H9 (cell line): ENCODE measurements around the gene FKBP8. TPM values are rescaled to one million over a fixed set of nuclear protein-coding genes. Genes with fewer than 3 reads are reported as not detected.

Source experiments
- DNase-seq: peaks from one replicate; pipeline ENCODE4 v3.0.0-alpha.2; 2017
- H2AFZ ChIP-seq: one replicate; pipeline ENCODE4 v1.6.1; 2013; ENCODE audit warnings: mild to moderate bottlenecking, low read length, control low read depth, moderate library complexity
- H2AK5ac ChIP-seq: 2 replicates; pipeline ENCODE4 v1.6.1; 2013; ENCODE audit warnings: low read length, control low read depth, mixed read lengths; ENCODE audit not compliant: insufficient read length
- H2BK120ac ChIP-seq: one replicate; pipeline ENCODE4 v1.6.1; 2013; ENCODE audit warnings: low read depth, mild to moderate bottlenecking, low read length, control low read depth, inconsistent platforms; ENCODE audit not compliant: poor library complexity, severe bottlenecking
- H2BK12ac ChIP-seq: 2 replicates; pipeline ENCODE4 v1.6.1; 2013; ENCODE audit warnings: low read length, control low read depth, mixed read lengths, low read depth; ENCODE audit not compliant: insufficient read length
- H2BK15ac ChIP-seq: 2 replicates; pipeline ENCODE4 v1.6.1; 2013; ENCODE audit warnings: low read depth, low read length, control low read depth
- H2BK20ac ChIP-seq: one replicate; pipeline ENCODE4 v1.6.1; 2013; ENCODE audit warnings: low read depth, mild to moderate bottlenecking, low read length, control low read depth, inconsistent platforms; ENCODE audit not compliant: poor library complexity, severe bottlenecking
- H2BK5ac ChIP-seq: 2 replicates; pipeline ENCODE4 v1.6.1; 2013; ENCODE audit warnings: low read length, control low read depth, mixed read lengths; ENCODE audit not compliant: insufficient read length
- H3K14ac ChIP-seq: 2 replicates; pipeline ENCODE4 v1.6.1; 2013; ENCODE audit warnings: low read length, control low read depth; ENCODE audit not compliant: insufficient read depth
- H3K18ac ChIP-seq: 2 replicates; pipeline ENCODE4 v1.6.1; 2013; ENCODE audit warnings: low read depth, mild to moderate bottlenecking, mixed read lengths, low read length, control low read depth; ENCODE audit not compliant: insufficient read length
- H3K23ac ChIP-seq: 2 replicates; pipeline ENCODE4 v1.6.1; 2013; ENCODE audit warnings: low read length, control low read depth, mixed read lengths, low read depth; ENCODE audit not compliant: insufficient read length
- H3K23me2 ChIP-seq: 2 replicates; pipeline ENCODE4 v1.6.1; 2013; ENCODE audit warnings: low read depth, mild to moderate bottlenecking, mixed read lengths, low read length, control low read depth; ENCODE audit not compliant: insufficient read length, poor library complexity, severe bottlenecking
- H3K27ac ChIP-seq: 2 replicates; pipeline ENCODE4 v1.5.1; 2013; ENCODE audit warnings: low read length, control low read depth, mixed read lengths, low read depth; ENCODE audit not compliant: insufficient read length
- H3K27me3 ChIP-seq: 2 replicates; pipeline ENCODE4 v1.6.1; 2013; ENCODE audit warnings: low read length, control low read depth, inconsistent platforms; ENCODE audit not compliant: insufficient read depth
- H3K4ac ChIP-seq: 2 replicates; pipeline ENCODE4 v1.6.1; 2013; ENCODE audit warnings: low read depth, mild to moderate bottlenecking, control low read depth, inconsistent platforms, low read length, moderate library complexity
- H3K4me1 ChIP-seq: 2 replicates; pipeline ENCODE4 v1.6.1; 2013; ENCODE audit warnings: low read length, control low read depth, inconsistent platforms; ENCODE audit not compliant: insufficient read depth
- H3K4me2 ChIP-seq: 2 replicates; pipeline ENCODE4 v1.6.1; 2013; ENCODE audit warnings: low read length, control low read depth, mixed read lengths; ENCODE audit not compliant: insufficient read length, insufficient read depth
- H3K56ac ChIP-seq: 2 replicates; pipeline ENCODE4 v1.6.1; 2013; ENCODE audit warnings: low read depth, mild to moderate bottlenecking, mixed read lengths, low read length, control low read depth; ENCODE audit not compliant: insufficient read length
- H3K79me1 ChIP-seq: 2 replicates; pipeline ENCODE4 v1.6.1; 2013; ENCODE audit warnings: low read depth, mild to moderate bottlenecking, moderate library complexity, low read length, control low read depth, inconsistent platforms; ENCODE audit not compliant: insufficient read depth, poor library complexity, severe bottlenecking
- H3K79me2 ChIP-seq: 2 replicates; pipeline ENCODE4 v1.6.1; 2013; ENCODE audit warnings: low read length, control low read depth, inconsistent platforms; ENCODE audit not compliant: insufficient read depth
- H3K9ac ChIP-seq: 2 replicates; pipeline ENCODE4 v1.6.1; 2013; ENCODE audit warnings: low read length, control low read depth, mixed read lengths; ENCODE audit not compliant: insufficient read length; ENCODE audit errors: extremely low read depth
- H3K9me3 ChIP-seq: one replicate; pipeline ENCODE4 v1.6.1; 2013; ENCODE audit warnings: low read depth, low read length, inconsistent platforms; ENCODE audit not compliant: control insufficient read depth
- H3T11ph ChIP-seq: one replicate; pipeline ENCODE4 v1.6.1; 2013; ENCODE audit warnings: mild to moderate bottlenecking, low read length, control low read depth, inconsistent platforms
- H4K20me1 ChIP-seq: one replicate; pipeline ENCODE4 v1.6.1; 2013; ENCODE audit not compliant: control insufficient read depth, insufficient read length, insufficient read depth
- H4K5ac ChIP-seq: 2 replicates; pipeline ENCODE4 v1.6.1; 2013; ENCODE audit warnings: low read depth, mild to moderate bottlenecking, mixed read lengths, low read length, control low read depth; ENCODE audit not compliant: insufficient read length
- H4K8ac ChIP-seq: replicated peaks from 2 replicates; pipeline ENCODE4 v1.6.1; 2013; ENCODE audit warnings: low read length, control low read depth, mixed read lengths, low read depth; ENCODE audit not compliant: insufficient read length
- H4K91ac ChIP-seq: 2 replicates; pipeline ENCODE4 v1.6.1; 2013; ENCODE audit warnings: low read depth, mild to moderate bottlenecking, moderate library complexity, mixed read lengths, low read length, control low read depth; ENCODE audit not compliant: insufficient read length
- H3K27ac Mint-ChIP-seq, 3 experiments: 2 replicates in 2 of 3; 3 replicates in 1 of 3; pipeline ENCODE4 v1.8.0; 2020 to 2021; ENCODE audit warnings: mixed read lengths in 3 of 3, mild to moderate bottlenecking in 1 of 3, moderate library complexity in 1 of 3
- H3K27me3 Mint-ChIP-seq: 2 replicates; pipeline ENCODE4 v1.8.0; 2021; ENCODE audit warnings: low read depth, mild to moderate bottlenecking, moderate library complexity, mixed read lengths
- H3K36me3 Mint-ChIP-seq, 3 experiments: 2 replicates in 2 of 3; 3 replicates in 1 of 3; pipeline ENCODE4 v1.8.0; 2020 to 2021; ENCODE audit warnings: low read depth in 3 of 3, mixed read lengths in 3 of 3; ENCODE audit not compliant: insufficient read depth in 1 of 3
- H3K4me1 Mint-ChIP-seq, 2 experiments: 2 replicates each; pipeline ENCODE4 v1.8.0; 2020; ENCODE audit warnings: mixed read lengths in 2 of 2
- H3K4me3 Mint-ChIP-seq, 2 experiments: 2 replicates in 1 of 2; 3 replicates in 1 of 2; pipeline ENCODE4 v1.8.0; 2020 to 2021; ENCODE audit warnings: mild to moderate bottlenecking in 2 of 2, mixed read lengths in 2 of 2, moderate library complexity in 1 of 2
- H3K9me3 Mint-ChIP-seq, 2 experiments: 2 replicates in 1 of 2; 3 replicates in 1 of 2; pipeline ENCODE4 v1.8.0; 2020; ENCODE audit warnings: mild to moderate bottlenecking in 2 of 2, mixed read lengths in 2 of 2, moderate library complexity in 1 of 2
- CTCF ChIP-seq: fragments of 200-600 bp; sonication (generic); conservative IDR thresholded peaks from 3 replicates; pipeline ENCODE4 v1.8.0; 2021; ENCODE audit warnings: antibody characterized with exemption, mild to moderate bottlenecking
- WGBS: extraction: QIAGEN DNeasy Blood & Tissue Kit; methylation state at CpG from one replicate; pipeline ENCODE4 v1.1.7; 2013; ENCODE audit warnings: missing lambda C conversion rate, low lambda C conversion rate, mixed read lengths; ENCODE audit not compliant: insufficient read length; ENCODE audit errors: extremely low coverage; 5-methylcytosine and 5-hydroxymethylcytosine counted together
- total RNA-seq: library from RNA; stranded (reverse); gene quantifications from 2 replicates; pipeline ENCODE4 v1.2.1, GENCODE V29; 2021

Gene FKBP8
- total RNA-seq, 1 experiment from 2014 or later = 308 TPM

DNA sequence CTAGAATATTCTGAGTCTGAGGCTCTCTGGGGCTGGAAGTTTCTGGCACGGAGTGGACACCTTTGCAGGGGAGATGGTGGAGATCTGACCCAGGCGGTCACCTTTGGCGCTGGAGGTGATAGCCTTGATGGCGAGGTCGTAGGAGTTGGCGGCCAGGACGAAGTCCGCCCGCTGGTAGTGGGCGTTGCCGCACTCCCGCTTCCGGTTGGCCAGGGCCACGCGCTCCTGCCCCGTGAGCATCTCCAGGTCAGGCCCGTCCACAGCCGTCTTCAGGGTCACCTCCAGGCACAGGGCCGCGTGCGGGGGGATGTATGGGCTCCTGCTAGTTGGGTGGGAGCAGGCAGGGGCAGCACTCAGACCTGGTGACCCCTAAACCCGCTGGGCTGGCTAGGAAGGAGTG is 5.3 kb downstream of the FKBP8 start:
- no peak overlapping the region for H3K56ac ChIP-seq
- no peaks in the 10 kb centered on the region for H3K79me2 ChIP-seq
- H2AK5ac ChIP-seq = no peak overlapping the region
- peaks cover 4 to 5% of the 10 kb centered on the region in 2 experiments for H3K4me1 Mint-ChIP-seq
- TF ChIP-seq CTCF = no peak
- no peak overlapping the region for H3K27ac Mint-ChIP-seq
- no peaks in the 10 kb centered on the region for H3K9me3 ChIP-seq
- H3K4me1 ChIP-seq = no peaks in the 10 kb centered on the region
- H2BK5ac ChIP-seq = no peak overlapping the region
- H3K4me2 ChIP-seq = no peak overlapping the region
- peaks cover 3% of the 10 kb centered on the region for H3K79me1 ChIP-seq
- H3K14ac ChIP-seq = no peak overlapping the region
- H2BK120ac ChIP-seq = no peak overlapping the region
- H2BK15ac ChIP-seq = no peak overlapping the region
- peaks cover 3% of the 10 kb centered on the region for H3K23me2 ChIP-seq
- no peaks in the 10 kb centered on the region for H3K27me3 ChIP-seq
- H3K9me3 Mint-ChIP-seq = no peaks in the 10 kb centered on the region
- no CpG with 5 or more reads among the region's 22 CpGs for WGBS
- no peak overlapping the region for H3K27ac ChIP-seq
- H2AFZ ChIP-seq = no peak overlapping the region
- no peak overlapping the region for H3K4ac ChIP-seq
- H4K8ac ChIP-seq = no peak overlapping the region
- no peak overlapping the region for H4K5ac ChIP-seq
- H4K91ac ChIP-seq = no peak overlapping the region
- H2BK12ac ChIP-seq = no peak overlapping the region
- H3K36me3 Mint-ChIP-seq = peaks cover 23 to 70% (median 69%) of the 10 kb centered on the region in 3 experiments; a peak in 6 of 7 replicates
- no peak overlapping the region for H3K9ac ChIP-seq
- H2BK20ac ChIP-seq = no peak overlapping the region
- no peak overlapping the region for H3K23ac ChIP-seq
- H3K27me3 Mint-ChIP-seq = no peaks in the 10 kb centered on the region
- no peak overlapping the region for H3K4me3 Mint-ChIP-seq
- H3K18ac ChIP-seq = no peak overlapping the region
- H3T11ph ChIP-seq = no peak overlapping the region
- H4K20me1 ChIP-seq = no peaks in the 10 kb centered on the region
- no peak for DNase-seq
